ENCODE data around the gene ANKRD6.

GRCh38 chr6:89675949-89676748 lies 243.2 kb downstream of the ANKRD6 start:
- TF ChIP-seq CTCF (conservative IDR thresholded peaks at IDR 0.05; ENCODE audit: low read length) (no peak), EZH2phosphoT487 (IDR thresholded peaks at IDR 0.05; ENCODE audit: borderline replicate concordance, low read depth, low read length) (no peak)
